ENCODE results near the gene CA11. TPM values are rescaled to one million over a fixed set of nuclear protein-coding genes. Genes with fewer than 3 reads are reported as not detected.

CA11 gene
- total RNA-seq, 1 donor from 2014 or later = 7.9 TPM

DNA sequence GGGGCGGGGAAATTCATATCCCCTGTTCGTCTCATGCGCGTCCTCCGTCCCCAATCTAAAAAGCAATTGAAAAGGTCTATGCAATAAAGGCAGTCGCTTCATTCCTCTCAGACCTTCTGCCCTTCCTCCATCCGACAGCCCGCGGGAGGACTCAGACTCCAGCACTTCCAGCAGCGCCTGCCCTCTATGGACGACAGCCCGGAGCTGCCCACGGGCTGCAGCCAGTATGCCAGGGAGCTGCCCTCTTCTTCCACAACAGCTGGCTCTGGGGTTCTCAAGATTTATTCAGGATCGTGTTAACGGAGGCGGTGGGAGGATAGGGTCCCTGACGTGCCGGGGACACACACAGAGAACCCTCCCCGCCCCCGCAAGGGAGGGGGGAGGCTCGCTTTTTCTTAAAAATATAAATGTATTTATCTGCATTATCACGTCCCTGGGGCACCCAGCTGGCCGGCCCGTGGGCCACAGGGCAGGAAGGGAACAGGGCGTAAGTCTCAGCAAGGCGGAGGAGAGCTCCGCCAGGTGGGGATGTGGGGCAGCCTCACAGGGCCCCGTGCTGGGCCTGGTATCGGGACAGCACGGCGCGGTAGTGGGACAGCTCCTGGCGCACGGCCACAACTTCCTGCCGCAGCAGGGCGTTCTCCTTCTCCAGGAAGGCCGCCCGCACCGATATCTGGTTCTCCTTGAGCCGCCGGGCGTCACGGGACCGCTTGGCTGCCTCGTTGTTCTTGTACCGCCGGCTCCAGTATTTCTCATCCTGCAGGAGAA is 15.5 kb downstream of the CA11 start:
- Histone ChIP-seq H3K4me3 (peak overlapping the region in 1 of 2 donors; percentile 2), H3K9me3 (no peaks in the 10 kb centered on the region), H3K27ac (peak overlapping the region; percentile 79), H3K4me1 (peaks cover 57% of the 10 kb centered on the region), H3K27me3 (no peaks in the 10 kb centered on the region), H3K36me3 (peaks cover 0 to 5% of the 10 kb centered on the region in 2 donors)
- intact Hi-C loops (cut with DNase I) = loop anchor here (10.0 kb wide), 1 partner anchor 334 kb away; the partner anchor contains the start of gene FTL
- peak; percentile 14 to 55 for TF ChIP-seq POLR2AphosphoS5 (IDR thresholded peaks at IDR 0.05; ENCODE audit: insufficient read depth in 1 of 2, low read depth in 1 of 2)
- TF ChIP-seq, protein P1, sequence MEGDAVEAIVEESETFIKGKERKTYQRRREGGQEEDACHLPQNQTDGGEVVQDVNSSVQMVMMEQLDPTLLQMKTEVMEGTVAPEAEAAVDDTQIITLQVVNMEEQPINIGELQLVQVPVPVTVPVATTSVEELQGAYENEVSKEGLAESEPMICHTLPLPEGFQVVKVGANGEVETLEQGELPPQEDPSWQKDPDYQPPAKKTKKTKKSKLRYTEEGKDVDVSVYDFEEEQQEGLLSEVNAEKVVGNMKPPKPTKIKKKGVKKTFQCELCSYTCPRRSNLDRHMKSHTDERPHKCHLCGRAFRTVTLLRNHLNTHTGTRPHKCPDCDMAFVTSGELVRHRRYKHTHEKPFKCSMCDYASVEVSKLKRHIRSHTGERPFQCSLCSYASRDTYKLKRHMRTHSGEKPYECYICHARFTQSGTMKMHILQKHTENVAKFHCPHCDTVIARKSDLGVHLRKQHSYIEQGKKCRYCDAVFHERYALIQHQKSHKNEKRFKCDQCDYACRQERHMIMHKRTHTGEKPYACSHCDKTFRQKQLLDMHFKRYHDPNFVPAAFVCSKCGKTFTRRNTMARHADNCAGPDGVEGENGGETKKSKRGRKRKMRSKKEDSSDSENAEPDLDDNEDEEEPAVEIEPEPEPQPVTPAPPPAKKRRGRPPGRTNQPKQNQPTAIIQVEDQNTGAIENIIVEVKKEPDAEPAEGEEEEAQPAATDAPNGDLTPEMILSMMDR (IDR thresholded peaks at IDR 0.05) = no peak
- DNase-seq (ENCODE audit: extremely low spot score in 2 of 2) = no peak

DNA sequence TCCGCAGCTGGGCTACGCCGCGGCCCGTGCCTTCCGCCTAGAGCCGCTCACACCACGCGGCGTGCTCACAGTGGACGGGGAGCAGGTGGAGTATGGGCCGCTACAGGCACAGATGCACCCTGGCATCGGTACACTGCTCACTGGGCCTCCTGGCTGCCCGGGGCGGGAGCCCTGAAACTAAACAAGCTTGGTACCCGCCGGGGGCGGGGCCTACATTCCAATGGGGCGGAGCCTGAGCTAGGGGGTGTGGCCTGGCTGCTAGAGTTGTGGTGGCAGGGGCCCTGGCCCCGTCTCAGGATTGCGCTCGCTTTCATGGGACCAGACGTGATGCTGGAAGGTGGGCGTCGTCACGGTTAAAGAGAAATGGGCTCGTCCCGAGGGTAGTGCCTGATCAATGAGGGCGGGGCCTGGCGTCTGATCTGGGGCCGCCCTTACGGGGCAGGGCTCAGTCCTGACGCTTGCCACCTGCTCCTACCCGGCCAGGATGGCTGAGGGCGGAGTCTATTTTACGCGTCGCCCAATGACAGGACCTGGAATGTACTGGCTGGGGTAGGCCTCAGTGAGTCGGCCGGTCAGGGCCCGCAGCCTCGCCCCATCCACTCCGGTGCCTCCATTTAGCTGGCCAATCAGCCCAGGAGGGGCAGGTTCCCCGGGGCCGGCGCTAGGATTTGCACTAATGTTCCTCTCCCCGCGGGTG is 16.2 kb downstream of the CA11 start:
- Histone ChIP-seq H3K4me1 (peaks cover 56% of the 10 kb centered on the region), H3K27ac (peak overlapping the region; percentile 79), H3K36me3 (peaks cover 0 to 5% of the 10 kb centered on the region in 2 donors), H3K9me3 (no peaks in the 10 kb centered on the region), H3K4me3 (no peak overlapping the region), H3K27me3 (no peaks in the 10 kb centered on the region)
- TF ChIP-seq POLR2A (IDR thresholded peaks at IDR 0.05) = no peak
- TF ChIP-seq, protein P1 (IDR thresholded peaks at IDR 0.05) = no peak
- TF ChIP-seq POLR2AphosphoS5 (IDR thresholded peaks at IDR 0.05; ENCODE audit: insufficient read depth in 1 of 2, low read depth in 1 of 2) = no peak
- intact Hi-C loops (cut with DNase I) = loop anchor here (10.0 kb wide), 1 partner anchor 335 kb away; the partner anchor contains the start of gene FTL
- no peak for DNase-seq (ENCODE audit: extremely low spot score in 2 of 2)

DNA sequence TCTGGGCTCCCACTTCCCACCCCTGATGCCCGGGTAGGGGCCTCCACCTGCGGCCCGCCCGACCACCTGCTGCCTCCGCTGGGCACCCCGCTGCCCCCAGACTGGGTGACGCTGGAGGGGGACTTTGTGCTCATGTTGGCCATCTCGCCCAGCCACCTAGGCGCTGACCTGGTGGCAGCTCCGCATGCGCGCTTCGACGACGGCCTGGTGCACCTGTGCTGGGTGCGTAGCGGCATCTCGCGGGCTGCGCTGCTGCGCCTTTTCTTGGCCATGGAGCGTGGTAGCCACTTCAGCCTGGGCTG is 16.7 kb downstream of the CA11 start:
- Histone ChIP-seq H3K4me1 (peaks cover 58% of the 10 kb centered on the region), H3K9me3 (no peaks in the 10 kb centered on the region), H3K27ac (peak overlapping the region; percentile 79), H3K36me3 (peaks cover 0 to 5% of the 10 kb centered on the region in 2 donors), H3K27me3 (no peaks in the 10 kb centered on the region), H3K4me3 (no peak overlapping the region)
- no peak for DNase-seq (ENCODE audit: extremely low spot score in 2 of 2)
- intact Hi-C loops (cut with DNase I) = no loop called here
- TF ChIP-seq, protein P1 (IDR thresholded peaks at IDR 0.05) = no peak
- TF ChIP-seq POLR2A (IDR thresholded peaks at IDR 0.05) = no peak
- TF ChIP-seq POLR2AphosphoS5 (IDR thresholded peaks at IDR 0.05; ENCODE audit: insufficient read depth in 1 of 2, low read depth in 1 of 2) = no peak

DNA sequence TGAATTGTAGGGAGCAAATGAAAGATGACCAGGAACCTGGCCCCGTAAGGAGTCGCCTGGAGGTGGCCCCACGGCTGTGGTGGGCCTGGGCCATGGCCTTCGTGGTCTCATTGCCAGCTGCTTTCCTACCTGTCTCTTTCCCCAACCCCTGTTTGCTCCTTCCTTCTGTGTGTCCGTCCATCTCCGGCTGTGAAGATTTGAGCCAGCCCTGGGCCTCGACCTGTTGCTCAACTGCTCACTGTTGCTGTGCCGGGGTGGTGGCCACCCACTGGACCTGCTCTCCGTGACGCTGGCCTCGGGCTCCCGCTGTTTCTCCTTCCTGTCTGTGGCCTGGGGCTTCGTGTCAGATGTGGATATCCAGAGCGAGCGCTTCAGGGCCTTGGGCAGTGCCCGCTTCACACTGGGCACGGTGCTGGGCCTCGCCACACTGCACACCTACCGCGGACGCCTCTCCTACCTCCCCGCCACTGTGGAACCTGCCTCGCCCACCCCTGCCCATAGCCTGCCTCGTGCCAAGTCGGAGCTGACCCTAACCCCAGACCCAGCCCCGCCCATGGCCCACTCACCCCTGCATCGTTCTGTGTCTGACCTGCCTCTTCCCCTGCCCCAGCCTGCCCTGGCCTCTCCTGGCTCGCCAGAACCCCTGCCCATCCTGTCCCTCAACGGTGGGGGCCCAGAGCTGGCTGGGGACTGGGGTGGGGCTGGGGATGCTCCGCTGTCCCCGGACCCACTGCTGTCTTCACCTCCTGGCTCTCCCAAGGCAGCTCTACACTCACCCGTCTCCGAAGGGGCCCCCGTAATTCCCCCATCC is 17.3 kb downstream of the CA11 start:
- peaks cover 0 to 5% of the 10 kb centered on the region in 2 donors for H3K36me3 ChIP-seq
- intact Hi-C loops (cut with DNase I) = no loop called here
- no peak overlapping the region for H3K27ac ChIP-seq
- no peaks in the 10 kb centered on the region for H3K9me3 ChIP-seq
- DNase-seq (ENCODE audit: extremely low spot score in 2 of 2) = no peak
- TF ChIP-seq, protein P1 (IDR thresholded peaks at IDR 0.05) = no peak
- no peak for TF ChIP-seq POLR2AphosphoS5 (IDR thresholded peaks at IDR 0.05; ENCODE audit: insufficient read depth in 1 of 2, low read depth in 1 of 2)
- no peak for TF ChIP-seq POLR2A (IDR thresholded peaks at IDR 0.05)
- no peak overlapping the region for H3K4me3 ChIP-seq
- peaks cover 55% of the 10 kb centered on the region for H3K4me1 ChIP-seq
- H3K27me3 ChIP-seq = no peaks in the 10 kb centered on the region

Measured in vagina (tissue), 2 donors.